Left ventricle myocardium superior (tissue), 1 donor: ENCODE results near the gene CCM2. TPM values are rescaled to one million over a fixed set of nuclear protein-coding genes. Genes with fewer than 3 reads are reported as not detected.
"Not testable (repeated sequence)": the region's sequence is repeated elsewhere in the genome, so short reads cannot be mapped to it uniquely, and the experiment has no call there.

Source experiments
- ATAC-seq: fragments of 200-7000 bp; cut with Tn5 transposase; one replicate; pipeline ENCODE4 v1.9.1; 2020; ENCODE audit warnings: mild to moderate bottlenecking, moderate library complexity
- DNase-seq: peaks from one replicate; pipeline ENCODE4 v3.0.0-alpha.2; 2020
- intact Hi-C: fragments of 100-400 bp; cut with micrococcal nuclease; formaldehyde crosslinking; loops from one replicate; pipeline ENCODE4 v1.11.0; 2022
- total RNA-seq: library from RNA; stranded (reverse); fragmentation: NEBNext Ultra II Directional; extraction: Animal tissue kit (Norgen Biotek cat#: 25700); gene quantifications from one replicate; pipeline ENCODE4 v1.2.1, GENCODE V29; 2021
- donor health status: DM: no; HTN: yes; CAD: no; lungs with severe emphysema.

CCM2 gene
- total RNA-seq, 1 donor from 2014 or later: 36.7 TPM

DNA sequence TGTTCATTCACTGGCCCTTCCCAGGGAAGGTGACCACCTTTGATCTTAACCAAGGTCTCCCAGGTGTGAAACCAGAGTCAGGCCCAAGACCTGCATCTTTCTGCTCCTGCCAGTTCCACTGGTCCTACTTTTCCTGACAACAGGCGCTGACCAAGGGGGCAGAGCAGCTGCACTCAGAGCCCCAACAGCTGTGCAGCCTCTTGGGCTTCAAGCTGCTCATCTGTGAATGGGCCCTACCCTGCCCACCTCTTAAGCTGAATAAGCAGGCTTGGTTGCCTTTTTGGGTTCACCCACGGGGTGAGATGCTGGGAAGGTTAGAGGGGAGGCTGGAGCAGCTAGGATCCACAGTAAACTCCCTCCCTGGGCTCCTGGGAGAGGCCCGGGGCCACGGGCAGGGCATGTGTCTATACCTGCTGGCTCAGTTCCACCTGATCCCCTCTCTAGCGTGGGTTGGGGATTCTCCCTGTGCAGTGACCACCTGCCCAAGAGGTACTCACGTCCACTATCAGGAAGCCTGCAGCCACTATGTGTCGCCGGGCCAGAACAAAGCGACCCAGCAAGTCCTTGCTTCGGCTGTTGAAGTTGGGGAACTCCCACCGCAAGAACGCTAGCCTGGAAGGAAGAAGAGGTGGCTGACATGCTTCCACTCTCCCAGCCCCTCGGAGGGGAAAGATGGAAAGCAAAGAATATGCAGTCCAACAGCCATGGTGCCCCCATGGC, 100.9 kb downstream of the CCM2 start:
- DNase-seq (no peak), ATAC-seq (no peak)
- intact Hi-C loops: no loop called here

DNA sequence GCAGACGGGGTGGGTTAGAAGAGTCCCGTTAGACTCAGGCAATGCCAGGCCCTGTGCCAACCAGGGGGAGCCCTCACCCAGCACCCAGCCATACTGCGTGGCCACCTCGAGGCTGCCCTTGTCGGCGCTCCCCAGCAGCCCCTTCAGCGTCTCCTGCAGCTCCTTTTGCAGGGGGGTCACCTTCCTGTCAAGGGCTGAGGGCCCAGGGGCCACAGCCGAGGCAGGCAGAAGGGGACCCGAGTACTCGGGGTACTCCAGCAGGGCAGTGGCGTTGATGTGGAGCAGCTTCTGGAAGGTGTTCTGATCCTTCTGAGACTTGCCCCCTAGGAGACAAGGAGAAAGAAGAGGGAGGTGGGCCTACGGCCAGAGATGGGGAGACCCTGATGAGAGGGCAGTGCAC, 101.7 kb downstream of the CCM2 start:
- ATAC-seq (no peak), DNase-seq (no peak)
- intact Hi-C loops: no loop called here

DNA sequence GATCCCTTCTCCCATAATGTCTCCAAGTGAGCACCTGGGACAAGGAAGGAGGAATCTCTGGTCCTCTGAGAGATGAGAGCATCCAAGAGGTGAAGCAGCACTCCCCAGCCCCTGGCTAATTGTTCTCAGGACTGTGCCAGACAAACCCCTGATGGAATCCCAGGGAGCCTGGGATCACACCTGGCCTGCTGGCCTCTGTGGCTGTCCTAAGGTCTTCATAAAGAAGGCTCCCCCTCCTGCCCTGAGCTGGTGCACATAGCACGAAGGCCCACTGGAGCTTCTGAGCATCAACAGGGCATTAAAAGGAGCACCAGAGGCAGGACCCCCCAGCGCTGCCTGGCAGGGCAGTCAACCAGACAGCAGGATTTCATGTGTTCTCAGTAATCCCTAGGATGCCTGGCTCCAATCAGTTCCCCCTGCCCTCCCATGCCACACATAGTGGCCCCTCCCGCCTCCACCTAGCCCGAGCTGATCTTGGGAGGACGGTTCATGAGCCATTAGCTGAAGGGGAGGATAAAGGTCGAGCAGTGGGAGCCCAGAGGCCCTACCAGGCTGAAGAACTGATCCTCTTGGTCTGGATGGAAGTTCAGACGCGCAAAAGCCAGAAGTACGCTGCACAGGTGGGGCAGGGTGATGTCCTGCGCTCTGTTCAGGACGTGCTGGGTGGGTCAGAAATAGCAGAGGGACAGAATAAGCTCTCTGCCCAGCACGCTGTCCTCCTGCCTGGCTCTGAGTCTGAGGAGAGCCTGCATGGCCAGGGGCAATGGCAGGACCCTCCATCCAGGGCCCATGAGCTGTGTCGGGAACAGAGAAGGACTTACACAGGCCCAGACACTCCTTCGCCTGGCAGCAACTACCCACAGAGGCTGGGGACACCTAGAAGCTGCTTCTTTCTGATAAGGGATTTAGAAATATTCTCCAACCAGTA, 103.0 kb downstream of the CCM2 start:
- no peak for DNase-seq
- intact Hi-C loops: no loop called here

DNA sequence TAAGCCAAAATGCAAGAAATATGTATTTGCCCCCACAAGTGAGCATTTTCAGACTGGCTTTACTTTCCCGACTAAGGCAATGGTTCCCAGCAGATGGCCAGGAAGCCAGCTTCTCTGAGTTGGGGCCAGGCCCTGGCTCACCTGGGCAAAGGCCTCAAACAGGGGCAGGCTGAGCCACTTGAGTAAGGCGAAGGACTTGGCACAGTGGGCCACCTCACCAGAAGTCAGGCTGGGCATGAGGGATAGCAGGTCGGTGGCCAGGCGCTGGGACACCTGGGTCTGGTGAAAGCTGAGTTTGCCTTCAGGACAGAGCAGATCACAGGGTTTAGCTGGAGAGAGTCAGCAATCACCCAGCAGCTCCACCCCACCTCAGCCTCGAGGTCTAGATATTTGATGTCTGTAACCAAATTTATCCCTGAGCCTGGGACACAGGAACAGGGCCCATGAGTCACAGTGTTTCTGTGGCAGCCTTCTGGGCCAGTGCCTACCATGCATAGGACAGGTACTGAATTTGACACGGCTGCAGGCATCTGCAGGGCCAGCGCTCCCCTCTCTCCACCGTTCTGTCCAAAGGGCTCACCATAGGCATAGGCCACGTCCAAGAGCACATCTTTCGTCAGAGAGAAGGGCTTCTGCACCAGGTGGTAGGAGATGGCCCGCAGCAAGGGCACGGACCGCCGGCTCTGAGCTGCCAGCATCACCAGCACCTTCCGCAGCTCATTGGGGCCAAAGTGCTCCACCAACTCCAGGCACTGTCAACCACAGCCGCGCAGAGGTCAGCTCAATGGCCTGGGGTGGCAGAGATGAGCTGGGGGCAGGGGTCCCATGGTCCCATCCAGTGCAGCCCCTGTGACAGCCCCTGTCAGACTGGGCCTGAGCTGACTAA, 104.2 kb downstream of the CCM2 start:
- no peak for ATAC-seq
- intact Hi-C loops: no loop called here

More for the DNA sequence above, 103.0 kb downstream of the CCM2 start:
- ATAC-seq: no peak

DNA sequence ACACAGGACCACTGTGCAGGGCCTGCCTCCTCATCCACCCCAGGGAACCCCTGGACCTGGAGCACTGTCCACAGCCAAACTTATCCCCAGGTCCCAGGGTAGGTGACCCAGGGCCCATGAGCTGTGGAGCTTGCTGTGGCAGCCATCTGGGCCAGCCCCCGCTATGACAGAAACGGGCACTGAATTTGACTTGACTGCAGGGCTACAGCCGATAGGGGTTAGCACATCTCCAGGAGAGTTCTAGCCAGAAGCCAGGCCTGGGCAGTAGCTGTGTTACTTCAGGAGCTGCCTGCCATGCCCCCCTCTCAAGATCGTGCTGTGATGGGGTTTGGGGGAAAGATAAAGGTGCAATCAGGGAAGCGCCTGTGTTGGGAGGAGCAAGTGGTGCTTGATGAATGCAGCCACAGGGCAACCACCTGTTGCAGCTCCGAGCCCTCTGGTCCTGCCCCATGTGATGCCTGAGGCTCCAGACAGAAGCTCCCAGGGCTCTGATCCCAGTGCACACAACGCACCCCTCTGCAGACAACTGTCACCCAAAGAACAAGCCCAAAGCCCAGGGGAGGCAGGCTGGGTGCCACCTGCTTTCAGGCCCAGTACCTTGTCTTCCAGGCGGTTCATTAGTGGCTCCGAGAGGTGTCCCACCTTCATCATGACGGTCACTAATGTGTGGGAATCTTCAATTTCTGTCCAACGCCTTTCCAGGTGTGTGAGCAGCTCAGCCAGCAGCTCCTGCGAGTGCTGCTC, 105.0 kb downstream of the CCM2 start:
- DNase-seq: no peak
- intact Hi-C loops: no loop called here
- no peak for ATAC-seq

More for the DNA sequence above, 104.2 kb downstream of the CCM2 start:
- DNase-seq: no peak

DNA sequence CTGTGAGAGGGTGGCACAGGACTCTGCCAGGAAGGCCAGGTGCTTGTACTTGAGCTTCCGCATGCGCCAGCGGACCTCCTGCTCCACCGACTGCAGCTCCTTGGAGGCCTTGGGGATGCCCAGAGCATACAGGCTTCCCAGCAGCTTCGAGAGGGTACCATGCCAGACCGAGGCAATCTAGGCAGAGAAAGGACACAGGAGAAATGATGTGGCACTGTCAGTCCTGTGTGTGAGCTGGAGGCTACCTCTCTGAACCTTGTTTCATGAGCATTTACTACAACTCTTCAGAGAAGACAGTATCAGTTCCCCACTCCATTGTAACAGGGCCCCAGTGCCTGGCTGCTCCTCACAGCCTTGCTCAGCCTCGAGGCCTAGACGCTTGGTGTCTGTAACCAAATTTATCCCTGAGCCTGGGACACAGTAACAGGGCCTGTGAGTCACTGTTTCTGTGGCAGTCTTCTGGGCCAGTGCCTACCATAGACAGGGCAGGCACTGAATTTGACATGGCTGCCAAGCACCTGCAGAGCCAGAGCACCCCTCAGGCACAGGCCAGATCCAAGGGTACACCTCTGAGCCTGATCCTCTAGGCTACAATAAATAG, 105.7 kb downstream of the CCM2 start:
- peak; percentile 41 for ATAC-seq
- intact Hi-C loops: no loop called here

DNA sequence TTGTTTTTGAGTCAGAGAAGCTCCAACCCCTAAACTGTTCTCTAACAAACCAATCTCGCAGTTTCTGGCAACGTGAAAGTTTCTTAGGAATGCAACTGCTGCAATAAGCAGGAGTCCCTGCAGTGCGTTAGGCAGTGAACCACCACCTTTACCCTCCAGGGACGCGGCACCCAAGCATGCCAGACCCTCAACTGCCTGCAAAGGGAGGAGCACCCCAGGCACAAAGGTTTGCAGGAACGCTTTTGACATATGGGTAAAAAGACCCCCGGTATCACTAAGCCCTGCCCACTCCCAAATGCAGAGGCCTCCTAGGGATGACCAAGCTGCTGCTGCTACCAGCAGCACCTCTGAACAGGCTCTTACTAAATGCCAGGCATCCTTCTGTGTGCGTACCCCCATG, 106.8 kb downstream of the CCM2 start:
- ATAC-seq: no peak
- intact Hi-C loops: no loop called here
- DNase-seq: no peak

More for the DNA sequence above, 105.7 kb downstream of the CCM2 start:
- no peak for DNase-seq

DNA sequence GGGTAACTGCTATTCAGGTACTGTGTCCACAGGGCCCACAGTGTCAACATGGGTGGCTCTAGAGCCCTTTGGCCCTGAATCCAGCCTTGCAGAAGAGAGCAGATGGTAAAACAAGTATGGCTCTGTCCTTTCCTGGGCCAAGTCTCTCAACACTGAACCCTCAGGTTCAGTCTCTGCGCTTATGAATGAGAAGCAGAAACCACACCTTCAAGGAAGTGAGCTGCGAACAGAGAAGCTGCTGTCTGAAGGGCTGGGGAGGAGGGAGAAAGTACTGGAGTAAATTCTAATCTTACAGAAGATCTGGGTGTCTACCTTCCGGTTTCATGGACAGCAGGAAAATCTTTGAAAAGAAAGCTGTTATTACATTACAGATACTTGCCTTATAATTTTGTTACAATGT, 107.4 kb downstream of the CCM2 start:
- intact Hi-C loops: no loop called here
- ATAC-seq: no peak

DNA sequence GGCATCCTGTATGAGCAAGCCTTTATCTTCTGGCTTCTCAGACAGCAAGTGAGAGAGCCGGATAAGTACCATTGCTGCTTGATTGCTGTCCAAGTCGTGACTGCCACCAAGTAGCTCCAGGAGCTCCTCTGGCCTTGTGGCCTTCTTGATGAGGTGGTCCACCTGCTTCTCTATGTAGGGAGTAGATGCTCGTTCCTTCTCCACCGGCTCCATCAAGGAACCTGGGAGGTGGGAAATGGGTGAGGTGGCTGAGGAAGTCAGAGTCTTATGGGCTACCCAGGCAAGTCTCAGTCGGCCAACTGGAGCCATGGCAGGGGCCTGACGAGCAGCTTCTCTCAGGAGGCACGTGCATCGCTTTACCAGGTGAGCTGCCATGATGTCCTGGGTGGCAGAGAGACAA, 108.9 kb downstream of the CCM2 start:
- DNase-seq (no peak), ATAC-seq (no peak)
- intact Hi-C loops: no loop called here

More for the DNA sequence above, 107.4 kb downstream of the CCM2 start:
- no peak for DNase-seq

DNA sequence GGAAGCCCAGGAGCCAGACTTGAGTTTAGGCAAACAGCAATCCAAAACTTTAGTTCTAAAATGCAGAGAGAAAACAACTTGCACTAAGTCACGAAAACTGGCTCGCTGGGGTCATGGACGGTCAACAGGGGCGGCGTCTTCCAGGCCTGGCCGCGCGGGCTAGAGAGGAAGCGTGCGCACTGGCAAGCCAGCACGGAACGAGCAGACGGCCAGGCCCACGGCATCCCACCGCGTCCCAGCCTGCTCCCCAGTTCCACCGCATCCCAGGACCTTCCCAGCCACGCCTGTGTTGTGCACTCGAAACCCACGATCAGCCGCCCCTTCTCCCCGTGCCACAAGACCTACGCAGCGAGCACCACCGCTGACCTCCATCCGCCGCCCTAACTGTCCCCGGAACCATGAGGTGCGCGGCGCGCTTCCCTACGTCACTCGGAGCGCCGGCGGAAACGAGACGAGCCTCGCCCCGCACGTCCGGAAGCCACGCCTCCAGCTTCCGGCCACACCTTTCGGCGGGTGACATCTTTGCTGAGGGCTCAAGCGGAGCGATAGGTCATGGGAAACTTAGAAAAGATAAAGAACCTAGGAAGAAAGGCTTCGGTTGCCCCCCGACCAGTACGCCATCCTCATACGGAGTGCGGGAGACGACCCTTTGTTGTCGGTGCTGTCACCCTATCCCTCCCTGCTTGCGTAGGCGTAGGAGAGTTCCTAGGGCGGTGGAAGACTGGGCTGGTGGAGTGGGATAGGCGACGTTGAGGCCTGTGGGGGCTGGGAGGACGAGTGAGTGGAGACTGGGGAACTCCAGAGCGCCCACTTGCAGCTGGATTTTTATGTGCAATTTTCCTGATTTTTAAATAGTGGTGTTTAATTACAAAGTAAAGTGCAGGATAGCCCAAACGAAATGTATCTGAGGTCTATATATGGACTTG, 111.6 kb downstream of the CCM2 start, which contains the start of gene TBRG4:
TSS of gene TBRG4 (minus strand) at position 400 of the 926 bp plus-strand sequence. CDS start 2,460 bp downstream, outside the sequence.
- intact Hi-C loops: loop anchor here (10.0 kb wide), 1 partner anchor 127 kb away; no protein-coding TSS in a partner anchor
- ATAC-seq (peak; percentile 99), DNase-seq (peak; percentile 98)

DNA sequence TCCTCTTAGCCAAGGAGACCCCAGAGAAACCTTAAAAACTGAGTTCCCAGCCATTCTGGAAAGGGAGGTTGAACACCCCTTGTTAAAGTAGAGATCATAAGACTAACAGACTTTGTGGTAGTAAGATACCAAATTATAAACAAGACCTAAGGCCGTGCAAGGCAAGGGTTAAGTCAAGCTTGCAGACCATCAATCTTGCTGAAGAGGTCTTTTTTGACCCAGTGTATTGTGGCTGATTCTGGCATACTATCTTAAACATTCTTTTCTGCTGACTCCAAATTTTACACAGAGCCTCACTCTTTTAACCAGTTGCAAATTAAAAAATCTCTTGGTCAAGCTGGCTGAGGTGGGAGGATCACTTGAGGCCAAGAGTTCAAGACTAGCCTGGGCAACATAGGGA, 112.6 kb downstream of the CCM2 start:
- DNase-seq (no peak), ATAC-seq (no peak)
- intact Hi-C loops: loop anchor here (10.0 kb wide), 1 partner anchor 128 kb away; no protein-coding TSS in a partner anchor

DNA sequence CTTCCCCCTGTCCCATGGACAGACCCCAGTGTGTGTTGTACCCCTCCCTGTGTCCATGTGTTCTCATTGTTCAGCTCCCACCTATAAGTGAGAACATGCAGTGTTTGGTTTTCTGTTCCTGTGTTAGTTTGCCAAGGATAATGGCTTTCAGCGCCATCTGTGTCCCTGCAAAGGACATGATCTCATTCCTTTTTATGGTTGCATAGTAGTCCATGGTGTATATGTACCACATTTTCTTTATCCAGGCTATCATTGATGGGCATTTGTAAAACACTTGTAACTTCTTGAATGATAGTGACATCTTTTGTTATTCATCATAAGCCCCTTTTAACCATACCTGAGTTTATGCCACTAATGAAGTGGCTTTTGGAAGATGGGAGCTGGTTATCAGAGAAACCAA, 114.3 kb downstream of the CCM2 start:
- ATAC-seq, DNase-seq: not testable (repeated sequence)
- intact Hi-C loops: loop anchor here (10.0 kb wide), 1 partner anchor 129 kb away; no protein-coding TSS in a partner anchor

DNA sequence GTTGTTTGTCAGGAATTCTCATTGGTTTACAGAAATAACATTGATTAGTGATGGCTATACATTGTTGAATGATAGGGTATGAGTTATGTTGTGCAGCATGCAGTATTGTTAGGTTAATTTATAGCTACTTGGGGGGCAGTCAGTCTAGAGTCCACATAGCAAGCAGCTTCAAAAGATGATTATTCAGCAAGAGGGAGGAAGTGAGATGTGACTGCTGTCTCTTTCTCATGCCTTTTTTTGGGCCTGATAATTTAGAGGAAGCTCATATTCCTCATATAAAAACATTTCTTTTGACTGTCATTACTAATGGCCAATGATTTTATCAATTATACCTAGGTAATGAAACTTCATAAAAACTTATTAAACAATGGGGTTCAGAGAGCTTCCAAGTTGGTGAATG, 114.9 kb downstream of the CCM2 start:
- ATAC-seq: no peak
- intact Hi-C loops: loop anchor here (10.0 kb wide), 1 partner anchor 130 kb away; no protein-coding TSS in a partner anchor
- no peak for DNase-seq

DNA sequence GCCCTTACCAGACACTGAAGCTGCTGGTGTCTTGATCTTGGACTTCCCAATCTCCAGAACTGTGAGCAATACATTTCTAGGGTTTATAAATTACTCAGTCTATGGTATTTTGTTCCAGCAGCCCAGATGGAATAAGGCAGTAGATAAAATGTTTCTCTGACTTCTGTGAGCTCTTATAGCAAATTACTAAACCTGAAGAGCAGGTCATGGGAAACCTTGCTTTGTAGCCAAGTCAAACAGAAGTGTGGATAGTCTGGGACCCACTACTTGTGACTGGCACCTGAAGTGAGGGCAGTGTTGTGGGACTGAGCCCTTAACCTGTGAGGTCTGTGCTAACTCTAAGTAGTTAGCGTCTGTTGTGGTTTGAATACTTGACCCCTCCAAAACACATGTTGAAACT, 116.0 kb downstream of the CCM2 start:
- intact Hi-C loops: loop anchor here (10.0 kb wide), 1 partner anchor 131 kb away; no protein-coding TSS in a partner anchor
- ATAC-seq: no peak

DNA sequence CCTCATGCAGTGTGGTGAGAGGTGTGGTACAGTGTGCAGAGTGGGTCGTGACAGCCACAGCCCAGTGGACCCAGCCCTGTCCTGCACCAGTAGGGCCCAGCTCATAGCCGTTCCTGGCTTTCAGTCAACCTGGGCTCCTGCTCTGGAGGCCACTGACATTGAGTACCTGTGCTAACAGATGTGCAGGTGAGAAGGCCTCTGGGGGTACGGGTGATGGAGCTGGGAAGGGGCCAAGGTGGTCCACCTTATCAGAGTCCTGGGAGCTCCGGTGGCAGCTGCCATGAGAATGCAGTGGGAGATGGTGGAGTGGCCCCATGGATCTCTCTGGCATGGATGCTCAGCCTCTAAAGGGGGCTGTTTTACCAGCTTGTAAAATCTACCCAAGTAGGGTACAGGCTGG, 117.6 kb downstream of the CCM2 start:
- DNase-seq (no peak), ATAC-seq (no peak)
- intact Hi-C loops: loop anchor here (10.0 kb wide), 1 partner anchor 133 kb away; no protein-coding TSS in a partner anchor

More for the DNA sequence above, 116.0 kb downstream of the CCM2 start:
- DNase-seq: no peak

DNA sequence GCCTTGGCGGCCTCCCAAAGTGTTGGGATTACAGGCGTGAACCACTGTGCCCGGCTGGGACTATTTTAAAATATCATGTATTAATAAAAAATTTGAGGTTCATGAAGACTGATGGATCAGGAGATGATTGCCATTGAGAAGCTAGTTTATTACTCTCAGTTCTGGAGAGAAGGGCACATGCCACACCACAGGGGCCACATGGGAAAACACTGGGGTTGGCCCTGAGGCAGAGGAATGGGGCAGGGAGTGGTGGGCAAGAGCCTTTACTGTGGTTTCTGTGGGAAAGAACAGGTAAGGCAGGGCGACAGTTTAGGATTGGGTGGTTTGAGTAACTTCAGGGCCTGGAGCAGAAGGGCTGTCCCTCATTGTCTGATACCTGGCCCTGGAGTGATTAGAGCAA, 118.3 kb downstream of the CCM2 start:
- ATAC-seq: no peak
- intact Hi-C loops: loop anchor here (10.0 kb wide), 1 partner anchor 133 kb away; no protein-coding TSS in a partner anchor
- DNase-seq: no peak
